HG02588 (cell line): Measurements from ENCODE around the gene FZD10.

ENCODE experiments used
- ATAC-seq: cut with Tn5 transposase; IDR thresholded peaks from one replicate; pipeline ENCODE4 v1.9.1; 2021; ENCODE audit warnings: mild to moderate bottlenecking, moderate library complexity; ENCODE audit not compliant: unreplicated experiment

FZD10 gene

GRCh38 chr12:130178282-130178681 is 16.0 kb downstream of the FZD10 start:
- no peak for ATAC-seq

- no peak for ATAC-seq
Observed at GRCh38 chr12:130179191-130179590, 16.9 kb downstream of the FZD10 start.

GRCh38 chr12:130179621-130180020 is 17.4 kb downstream of the FZD10 start:
- no peak for ATAC-seq

GRCh38 chr12:130181211-130181610 is 18.9 kb downstream of the FZD10 start:
- ATAC-seq, result no peak

GRCh38 chr12:130183585-130184370 is 21.5 kb downstream of the FZD10 start:
- no peak for ATAC-seq

GRCh38 chr12:130184404-130185090 is 22.3 kb downstream of the FZD10 start:
- no peak for ATAC-seq

- ATAC-seq, result no peak
Observed at GRCh38 chr12:130185455-130186391, 23.5 kb downstream of the FZD10 start.

- ATAC-seq, result no peak
Observed at GRCh38 chr12:130186651-130187268, 24.5 kb downstream of the FZD10 start.

- no peak for ATAC-seq
Observed at GRCh38 chr12:130192642-130193345, 30.5 kb downstream of the FZD10 start.

GRCh38 chr12:130194154-130194553 is 31.9 kb downstream of the FZD10 start:
- no peak for ATAC-seq

- ATAC-seq, result no peak
Observed at GRCh38 chr12:130195369-130195768, 33.1 kb downstream of the FZD10 start.

- no peak for ATAC-seq
Observed at GRCh38 chr12:130195776-130196175, 33.5 kb downstream of the FZD10 start.

- no peak for ATAC-seq
Observed at GRCh38 chr12:130196827-130197226, 34.6 kb downstream of the FZD10 start.

- no peak for ATAC-seq
Observed at GRCh38 chr12:130198026-130198662, 35.9 kb downstream of the FZD10 start.

- no peak for ATAC-seq
Observed at GRCh38 chr12:130198663-130199060, 36.4 kb downstream of the FZD10 start.

GRCh38 chr12:130199581-130200390 is 37.5 kb downstream of the FZD10 start:
- no peak for ATAC-seq

- no peak for ATAC-seq
Observed at GRCh38 chr12:130200445-130200844, 38.2 kb downstream of the FZD10 start.

GRCh38 chr12:130201037-130201436 is 38.8 kb downstream of the FZD10 start:
- ATAC-seq, result no peak

GRCh38 chr12:130202201-130202600 is 39.9 kb downstream of the FZD10 start:
- no peak for ATAC-seq
